PC-9 (cell line): ENCODE data around the gene SLC35F5.

Experiments used
- EZH2 ChIP-seq: fragments of 200-600 bp; sonication (generic); IDR thresholded peaks from 2 replicates; pipeline ENCODE4 v1.8.0; 2017; ENCODE audit warnings: antibody characterized with exemption, low read depth
- TF ChIP-seq, protein P1 (sequence below): fragments of 200-600 bp; sonication (generic); conservative IDR thresholded peaks from 2 replicates; pipeline ENCODE4 v1.6.1; 2017; ENCODE audit warnings: mixed run types, antibody characterized with exemption, mild to moderate bottlenecking, moderate library complexity

DNA sequence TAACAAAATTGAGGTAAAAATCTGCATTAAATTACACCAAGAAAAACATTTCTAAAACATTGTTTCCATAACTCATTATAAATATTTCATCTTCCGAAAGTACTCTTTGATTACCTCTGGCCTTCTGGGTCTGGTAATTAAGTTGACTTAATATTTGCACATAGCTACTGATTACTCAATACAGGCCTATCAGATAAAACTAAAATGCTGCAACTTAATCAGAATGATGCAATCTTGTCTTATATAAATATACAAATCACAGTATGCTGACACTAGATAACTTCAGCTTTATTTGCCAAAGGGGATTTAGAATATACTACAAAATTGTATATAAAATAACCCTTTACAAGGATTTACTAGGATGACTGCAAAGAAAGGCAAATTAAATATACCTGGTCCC is 49.3 kb downstream of the SLC35F5 start:
- no peak for TF ChIP-seq EZH2
- TF ChIP-seq, protein P1, sequence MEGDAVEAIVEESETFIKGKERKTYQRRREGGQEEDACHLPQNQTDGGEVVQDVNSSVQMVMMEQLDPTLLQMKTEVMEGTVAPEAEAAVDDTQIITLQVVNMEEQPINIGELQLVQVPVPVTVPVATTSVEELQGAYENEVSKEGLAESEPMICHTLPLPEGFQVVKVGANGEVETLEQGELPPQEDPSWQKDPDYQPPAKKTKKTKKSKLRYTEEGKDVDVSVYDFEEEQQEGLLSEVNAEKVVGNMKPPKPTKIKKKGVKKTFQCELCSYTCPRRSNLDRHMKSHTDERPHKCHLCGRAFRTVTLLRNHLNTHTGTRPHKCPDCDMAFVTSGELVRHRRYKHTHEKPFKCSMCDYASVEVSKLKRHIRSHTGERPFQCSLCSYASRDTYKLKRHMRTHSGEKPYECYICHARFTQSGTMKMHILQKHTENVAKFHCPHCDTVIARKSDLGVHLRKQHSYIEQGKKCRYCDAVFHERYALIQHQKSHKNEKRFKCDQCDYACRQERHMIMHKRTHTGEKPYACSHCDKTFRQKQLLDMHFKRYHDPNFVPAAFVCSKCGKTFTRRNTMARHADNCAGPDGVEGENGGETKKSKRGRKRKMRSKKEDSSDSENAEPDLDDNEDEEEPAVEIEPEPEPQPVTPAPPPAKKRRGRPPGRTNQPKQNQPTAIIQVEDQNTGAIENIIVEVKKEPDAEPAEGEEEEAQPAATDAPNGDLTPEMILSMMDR: no peak
